Measurements from ENCODE around the gene CDH22.

DNA sequence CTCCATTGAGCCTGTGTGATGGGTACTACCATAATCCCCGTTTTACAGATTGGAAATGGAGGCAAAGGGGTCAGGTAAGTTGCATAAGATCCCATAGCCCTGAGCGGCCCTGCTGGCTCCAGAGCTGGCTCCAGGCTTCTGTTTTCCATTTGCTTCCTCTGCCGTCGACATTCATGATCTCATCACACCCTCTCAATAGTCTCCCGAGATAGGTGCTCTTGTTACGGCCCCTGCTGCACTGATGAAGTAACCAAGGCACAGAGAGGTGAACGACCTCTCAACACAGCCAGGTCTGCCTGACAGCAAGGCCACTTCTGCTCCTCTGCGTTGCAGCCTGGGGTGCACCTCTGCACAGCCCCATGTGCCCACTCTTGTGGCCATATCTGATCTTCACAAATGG is 16.9 kb downstream of the CDH22 start:
- TF ChIP-seq, protein P1, sequence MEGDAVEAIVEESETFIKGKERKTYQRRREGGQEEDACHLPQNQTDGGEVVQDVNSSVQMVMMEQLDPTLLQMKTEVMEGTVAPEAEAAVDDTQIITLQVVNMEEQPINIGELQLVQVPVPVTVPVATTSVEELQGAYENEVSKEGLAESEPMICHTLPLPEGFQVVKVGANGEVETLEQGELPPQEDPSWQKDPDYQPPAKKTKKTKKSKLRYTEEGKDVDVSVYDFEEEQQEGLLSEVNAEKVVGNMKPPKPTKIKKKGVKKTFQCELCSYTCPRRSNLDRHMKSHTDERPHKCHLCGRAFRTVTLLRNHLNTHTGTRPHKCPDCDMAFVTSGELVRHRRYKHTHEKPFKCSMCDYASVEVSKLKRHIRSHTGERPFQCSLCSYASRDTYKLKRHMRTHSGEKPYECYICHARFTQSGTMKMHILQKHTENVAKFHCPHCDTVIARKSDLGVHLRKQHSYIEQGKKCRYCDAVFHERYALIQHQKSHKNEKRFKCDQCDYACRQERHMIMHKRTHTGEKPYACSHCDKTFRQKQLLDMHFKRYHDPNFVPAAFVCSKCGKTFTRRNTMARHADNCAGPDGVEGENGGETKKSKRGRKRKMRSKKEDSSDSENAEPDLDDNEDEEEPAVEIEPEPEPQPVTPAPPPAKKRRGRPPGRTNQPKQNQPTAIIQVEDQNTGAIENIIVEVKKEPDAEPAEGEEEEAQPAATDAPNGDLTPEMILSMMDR (conservative IDR thresholded peaks at IDR 0.05 in 1 of 2, IDR thresholded peaks at IDR 0.05 in 1 of 2; ENCODE audit: extremely low read depth in 1 of 2, insufficient read depth in 1 of 2, low read depth in 1 of 2, low read length in 2 of 2) = no peak
- TF ChIP-seq EZH2 (IDR thresholded peaks at IDR 0.05; ENCODE audit: borderline replicate concordance, low read length) = no peak

Data from mammary epithelial cell (primary cell).